ENCODE results near the gene ANKRD33B. TPM values are rescaled to one million over a fixed set of nuclear protein-coding genes. Genes with fewer than 3 reads are reported as not detected.
"Not testable (repeated sequence)": the region's sequence is repeated elsewhere in the genome, so short reads cannot be mapped to it uniquely, and the experiment has no call there.

The ANKRD33B gene
- total RNA-seq, 1 donor from 2014 or later = 2.1 TPM

GRCh38 chr5:10536931-10537579 is 26.8 kb upstream of the ANKRD33B start:
- DNase-seq (ENCODE audit: low read depth in 2 of 2) = no peak

- DNase-seq (ENCODE audit: low read depth in 2 of 2) = no peak
Measured at GRCh38 chr5:10537624-10538023, 26.2 kb upstream of the ANKRD33B start.

- no peak for DNase-seq (ENCODE audit: low read depth in 2 of 2)
Measured at GRCh38 chr5:10538103-10538788, 25.6 kb upstream of the ANKRD33B start.

- DNase-seq (ENCODE audit: low read depth in 2 of 2) = peak in 1 of 2 donors; percentile 47
Measured at GRCh38 chr5:10538789-10539686, 24.8 kb upstream of the ANKRD33B start.

- peak in 1 of 2 donors; percentile 45 for DNase-seq (ENCODE audit: low read depth in 2 of 2)
Measured at GRCh38 chr5:10539687-10539998, 24.2 kb upstream of the ANKRD33B start.

GRCh38 chr5:10540036-10540544 is 23.8 kb upstream of the ANKRD33B start:
- no peak for DNase-seq (ENCODE audit: low read depth in 2 of 2)

GRCh38 chr5:10540951-10541646 is 22.8 kb upstream of the ANKRD33B start:
- no peak for DNase-seq (ENCODE audit: low read depth in 2 of 2)

- peak in 1 of 2 donors; percentile 29 for DNase-seq (ENCODE audit: low read depth in 2 of 2)
Measured at GRCh38 chr5:10542055-10542550, 21.8 kb upstream of the ANKRD33B start.

GRCh38 chr5:10543585-10544040 is 20.3 kb upstream of the ANKRD33B start:
- no peak for DNase-seq (ENCODE audit: low read depth in 2 of 2)

GRCh38 chr5:10545084-10545483 is 18.8 kb upstream of the ANKRD33B start:
- no peak for DNase-seq (ENCODE audit: low read depth in 2 of 2)

- DNase-seq (ENCODE audit: low read depth in 2 of 2) = no peak
Measured at GRCh38 chr5:10546186-10546585, 17.7 kb upstream of the ANKRD33B start.

GRCh38 chr5:10548418-10549122 is 15.3 kb upstream of the ANKRD33B start:
- DNase-seq (ENCODE audit: low read depth in 2 of 2) = no peak

- DNase-seq (ENCODE audit: low read depth in 2 of 2) = not testable (repeated sequence)
Measured at GRCh38 chr5:10549123-10549514, 14.8 kb upstream of the ANKRD33B start.

GRCh38 chr5:10550222-10550995 is 13.5 kb upstream of the ANKRD33B start:
- no peak for DNase-seq (ENCODE audit: low read depth in 2 of 2)

GRCh38 chr5:10551782-10552138 is 12.1 kb upstream of the ANKRD33B start:
- DNase-seq (ENCODE audit: low read depth in 2 of 2) = no peak

GRCh38 chr5:10552183-10553143 is 11.4 kb upstream of the ANKRD33B start:
- peak in 1 of 2 donors; percentile 41 for DNase-seq (ENCODE audit: low read depth in 2 of 2)

- no peak for DNase-seq (ENCODE audit: low read depth in 2 of 2)
Measured at GRCh38 chr5:10553476-10553875, 10.4 kb upstream of the ANKRD33B start.

GRCh38 chr5:10555277-10555684 is 8.6 kb upstream of the ANKRD33B start:
- peak in 1 of 2 donors; percentile 79 for DNase-seq (ENCODE audit: low read depth in 2 of 2)
